GM18870 (cell line): ENCODE measurements around the gene PCED1B.

Source experiments
- ATAC-seq: cut with Tn5 transposase; IDR thresholded peaks from one replicate; pipeline ENCODE4 v1.9.1; 2021; ENCODE audit warnings: moderate library complexity; ENCODE audit not compliant: unreplicated experiment

Gene PCED1B

GRCh38 chr12:47088021-47088944 lies 8.9 kb downstream of the PCED1B start:
- no peak for ATAC-seq

GRCh38 chr12:47091009-47091408 lies 11.6 kb downstream of the PCED1B start:
- no peak for ATAC-seq

- no peak for ATAC-seq
These were observed 15.4 kb downstream of the PCED1B start for GRCh38 chr12:47094804-47095203.

GRCh38 chr12:47095446-47096236 lies 16.2 kb downstream of the PCED1B start:
- ATAC-seq = no peak

GRCh38 chr12:47097276-47097896 lies 18.0 kb downstream of the PCED1B start:
- ATAC-seq = no peak

GRCh38 chr12:47098099-47098498 lies 18.7 kb downstream of the PCED1B start:
- no peak for ATAC-seq

- ATAC-seq = no peak
These were observed 20.2 kb downstream of the PCED1B start for GRCh38 chr12:47099610-47100009.

GRCh38 chr12:47100160-47100559 lies 20.7 kb downstream of the PCED1B start:
- ATAC-seq = no peak

GRCh38 chr12:47102406-47102805 lies 23.0 kb downstream of the PCED1B start:
- ATAC-seq = no peak

GRCh38 chr12:47102845-47103651 lies 23.6 kb downstream of the PCED1B start:
- ATAC-seq = no peak

- no peak for ATAC-seq
These were observed 26.7 kb downstream of the PCED1B start for GRCh38 chr12:47105914-47106674.

- ATAC-seq = no peak
These were observed 28.0 kb downstream of the PCED1B start for GRCh38 chr12:47107446-47107845.

- ATAC-seq = no peak
These were observed 28.5 kb downstream of the PCED1B start for GRCh38 chr12:47107926-47108325.

GRCh38 chr12:47110011-47110541 lies 30.7 kb downstream of the PCED1B start:
- ATAC-seq = no peak

GRCh38 chr12:47110718-47111391 lies 31.4 kb downstream of the PCED1B start:
- ATAC-seq = no peak

GRCh38 chr12:47111392-47111778 lies 32.0 kb downstream of the PCED1B start:
- no peak for ATAC-seq

GRCh38 chr12:47111854-47112253 lies 32.4 kb downstream of the PCED1B start:
- no peak for ATAC-seq

- no peak for ATAC-seq
These were observed 33.3 kb downstream of the PCED1B start for GRCh38 chr12:47112679-47113078.

- ATAC-seq = no peak
These were observed 35.1 kb downstream of the PCED1B start for GRCh38 chr12:47114481-47114892.
